Measurements from ENCODE around the gene COL18A1. TPM values are rescaled to one million over a fixed set of nuclear protein-coding genes. Genes with fewer than 3 reads are reported as not detected.

COL18A1 gene
- total RNA-seq, 4 donors from 2014 or later: 97.7 to 173 (median 110) TPM

- Histone ChIP-seq H3K4me3 (no peak overlapping the region), H3K27me3 (no peaks in the 10 kb centered on the region), H3K9me3 (peaks cover 0 to 41% (median 37%) of the 10 kb centered on the region in 4 donors), H3K36me3 (peaks cover 0 to 10% (median 5%) of the 10 kb centered on the region in 4 donors), H3K4me1 (no peaks in the 10 kb centered on the region), H3K27ac (replicated peaks in 1 of 4) (no peak overlapping the region)
- DNase-seq (ENCODE audit: extremely low spot score): no peak
- 91% methylated on average over 2 of the region's 2 CpGs for WGBS
- TF ChIP-seq CTCF (IDR thresholded peaks at IDR 0.05) (no peak), EP300 (IDR thresholded peaks at IDR 0.05) (no peak), POLR2A (IDR thresholded peaks at IDR 0.05; ENCODE audit: low read depth) (no peak), POLR2AphosphoS5 (IDR thresholded peaks at IDR 0.05) (no peak)
- intact Hi-C loops (cut with DNase I): no loop called here
Measured at GRCh38 chr21:45518742-45519141, 113.8 kb downstream of the COL18A1 start.

- H3K4me3 ChIP-seq: no peak overlapping the region
- H3K4me1 ChIP-seq: no peaks in the 10 kb centered on the region
- peaks cover 0 to 10% (median 5%) of the 10 kb centered on the region in 4 donors for H3K36me3 ChIP-seq
- TF ChIP-seq CTCF (IDR thresholded peaks at IDR 0.05) (no peak), POLR2A (IDR thresholded peaks at IDR 0.05; ENCODE audit: low read depth) (no peak), POLR2AphosphoS5 (IDR thresholded peaks at IDR 0.05) (no peak), EP300 (IDR thresholded peaks at IDR 0.05) (no peak)
- 91% methylated on average over 4 of the region's 4 CpGs for WGBS
- DNase-seq (ENCODE audit: extremely low spot score): no peak
- intact Hi-C loops (cut with DNase I): no loop called here
- no peak overlapping the region for H3K27ac ChIP-seq (replicated peaks in 1 of 4)
- no peaks in the 10 kb centered on the region for H3K27me3 ChIP-seq
- peaks cover 0 to 41% (median 37%) of the 10 kb centered on the region in 4 donors for H3K9me3 ChIP-seq
Measured at GRCh38 chr21:45519182-45519581, 114.2 kb downstream of the COL18A1 start.

- intact Hi-C loops (cut with DNase I): no loop called here
- WGBS: 99% methylated on average over 2 of the region's 2 CpGs
- no peak for TF ChIP-seq CTCF (IDR thresholded peaks at IDR 0.05)
- TF ChIP-seq POLR2A (IDR thresholded peaks at IDR 0.05; ENCODE audit: low read depth): no peak
- no peak for TF ChIP-seq EP300 (IDR thresholded peaks at IDR 0.05)
- TF ChIP-seq POLR2AphosphoS5 (IDR thresholded peaks at IDR 0.05): no peak
- no peaks in the 10 kb centered on the region for H3K27me3 ChIP-seq
- no peaks in the 10 kb centered on the region for H3K4me1 ChIP-seq
- H3K4me3 ChIP-seq: no peak overlapping the region
- H3K27ac ChIP-seq (replicated peaks in 1 of 4): no peak overlapping the region
- peaks cover 0 to 41% (median 37%) of the 10 kb centered on the region in 4 donors for H3K9me3 ChIP-seq
- peaks cover 0 to 15% (median 4%) of the 10 kb centered on the region in 4 donors for H3K36me3 ChIP-seq
- DNase-seq (ENCODE audit: extremely low spot score): no peak
Measured at GRCh38 chr21:45521241-45521640, 116.3 kb downstream of the COL18A1 start.

- Histone ChIP-seq H3K36me3 (peaks cover 0 to 15% (median 4%) of the 10 kb centered on the region in 4 donors), H3K4me3 (no peak overlapping the region), H3K27ac (replicated peaks in 1 of 4) (no peak overlapping the region), H3K27me3 (no peaks in the 10 kb centered on the region), H3K4me1 (no peaks in the 10 kb centered on the region), H3K9me3 (peaks cover 0 to 41% (median 37%) of the 10 kb centered on the region in 4 donors)
- intact Hi-C loops (cut with DNase I): no loop called here
- WGBS: 90% methylated on average over 6 of the region's 6 CpGs
- no peak for DNase-seq (ENCODE audit: extremely low spot score)
- TF ChIP-seq EP300 (IDR thresholded peaks at IDR 0.05) (no peak), POLR2A (IDR thresholded peaks at IDR 0.05; ENCODE audit: low read depth) (no peak), CTCF (IDR thresholded peaks at IDR 0.05) (no peak), POLR2AphosphoS5 (IDR thresholded peaks at IDR 0.05) (no peak)
Measured at GRCh38 chr21:45522381-45522780, 117.4 kb downstream of the COL18A1 start.

GRCh38 chr21:45522986-45523385, 118.0 kb downstream of the COL18A1 start:
- DNase-seq (ENCODE audit: extremely low spot score): no peak
- WGBS: 97% methylated on average over 6 of the region's 6 CpGs
- Histone ChIP-seq H3K36me3 (peaks cover 0 to 15% (median 4%) of the 10 kb centered on the region in 4 donors), H3K9me3 (peaks cover 0 to 41% (median 33%) of the 10 kb centered on the region in 4 donors), H3K27ac (replicated peaks in 1 of 4) (no peak overlapping the region), H3K27me3 (no peaks in the 10 kb centered on the region), H3K4me3 (no peak overlapping the region), H3K4me1 (no peaks in the 10 kb centered on the region)
- TF ChIP-seq POLR2AphosphoS5 (IDR thresholded peaks at IDR 0.05) (no peak), POLR2A (IDR thresholded peaks at IDR 0.05; ENCODE audit: low read depth) (no peak), CTCF (IDR thresholded peaks at IDR 0.05) (no peak), EP300 (IDR thresholded peaks at IDR 0.05) (no peak)
- intact Hi-C loops (cut with DNase I): no loop called here
